Stimulated activated CD8-positive, alpha-beta memory T cell treated with anti-CD3 and anti-CD28 coated beads, Interleukin-4, amount 100 ng/mL, for 1 hour (primary cell): ENCODE results near the gene RPAP3.
A peak's percentile ranks its signal among the peaks of the same experiment; 100 is the strongest.

Experiments used
- DNase-seq, 2 donors: peaks; one replicate each; pipeline ENCODE4 v3.0.0-alpha.2; 2020; ENCODE audit warnings: low read depth in 2 of 2, low spot score in 1 of 2

The RPAP3 gene

DNA sequence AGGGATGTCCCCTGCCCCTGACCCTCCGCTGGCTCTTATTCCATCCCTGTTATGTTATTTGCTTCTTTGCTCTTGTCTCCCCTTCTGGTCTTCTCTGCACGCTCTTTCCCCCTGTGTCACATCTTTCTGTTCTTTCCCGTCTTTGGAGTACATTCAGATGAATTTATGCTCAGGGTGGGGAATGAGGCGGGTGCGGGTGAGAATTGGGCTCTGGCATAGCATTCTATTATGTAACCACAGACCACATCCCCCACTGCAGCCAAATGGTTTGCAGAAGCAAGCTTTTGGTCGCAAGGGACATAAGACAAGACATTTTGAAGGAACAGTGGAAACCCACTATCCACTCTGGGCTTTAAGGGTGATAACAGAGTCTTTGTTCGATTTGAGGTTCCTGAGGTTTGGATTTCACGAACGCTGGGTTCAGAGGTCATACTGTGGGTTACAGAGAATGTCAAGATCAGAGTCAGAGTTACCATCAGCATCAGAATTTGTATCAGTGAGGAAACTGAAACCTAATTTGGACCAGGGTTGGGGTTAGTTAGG, 15.7 kb upstream of the RPAP3 start:
- DNase-seq: no peak

GRCh38 chr12:47718531-47718930, 12.7 kb upstream of the RPAP3 start:
- DNase-seq: no peak

- peak in 1 of 2 donors; percentile 12 for DNase-seq
Observed at GRCh38 chr12:47717443-47718193, 11.8 kb upstream of the RPAP3 start.

DNA sequence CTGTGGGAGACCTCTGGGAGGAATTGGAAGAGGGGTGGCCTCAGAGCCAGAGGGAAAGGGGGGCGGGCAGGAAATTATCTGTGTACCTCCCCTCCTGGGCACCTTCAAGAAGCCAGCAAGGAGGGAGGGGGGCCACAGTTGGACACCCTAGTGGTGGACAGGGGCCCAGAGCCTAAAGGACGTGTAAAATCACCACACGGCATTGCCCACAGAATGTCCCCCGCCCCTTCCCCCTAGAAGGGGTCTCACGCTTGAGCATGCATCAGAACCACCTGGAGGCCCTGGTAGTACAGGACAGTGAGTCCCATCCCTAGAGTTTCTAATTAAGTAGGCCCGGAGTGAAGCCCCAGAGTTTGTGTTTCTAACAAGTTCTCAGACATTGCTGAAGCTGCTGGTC, 11.2 kb upstream of the RPAP3 start:
- no peak for DNase-seq

DNA sequence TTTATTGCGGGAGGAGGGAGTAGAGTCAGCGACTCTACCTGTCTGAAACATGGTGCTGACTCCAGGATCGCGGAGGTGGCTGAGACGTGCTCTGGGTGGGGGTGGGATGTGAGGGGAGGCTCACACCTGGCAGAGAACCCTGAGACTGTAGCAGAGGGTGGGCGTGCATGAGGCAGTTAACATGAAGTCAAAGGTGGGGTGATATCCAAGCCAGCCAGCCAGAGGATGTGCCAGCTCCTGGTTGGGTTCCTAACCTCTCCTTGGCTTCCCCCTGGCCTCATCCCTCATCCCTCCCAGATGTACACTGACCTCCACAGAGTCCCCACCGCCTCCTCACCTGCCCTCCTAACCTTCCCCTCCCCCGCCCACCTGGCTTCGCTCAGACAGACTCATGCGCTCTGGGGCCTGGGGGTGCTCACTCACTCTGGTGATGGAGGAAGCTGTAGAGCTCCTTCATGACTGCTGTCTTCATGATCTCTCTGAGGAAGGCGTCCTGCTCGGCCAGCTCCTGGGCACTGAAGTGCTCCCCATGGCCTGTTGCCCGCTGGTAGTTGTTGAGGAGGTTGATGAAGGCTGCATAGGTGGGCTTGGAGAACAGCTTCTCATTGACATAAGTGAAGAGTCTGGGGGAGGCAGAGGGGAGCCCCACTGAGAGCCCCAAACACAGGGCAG, 10.2 kb upstream of the RPAP3 start:
- no peak for DNase-seq

DNA sequence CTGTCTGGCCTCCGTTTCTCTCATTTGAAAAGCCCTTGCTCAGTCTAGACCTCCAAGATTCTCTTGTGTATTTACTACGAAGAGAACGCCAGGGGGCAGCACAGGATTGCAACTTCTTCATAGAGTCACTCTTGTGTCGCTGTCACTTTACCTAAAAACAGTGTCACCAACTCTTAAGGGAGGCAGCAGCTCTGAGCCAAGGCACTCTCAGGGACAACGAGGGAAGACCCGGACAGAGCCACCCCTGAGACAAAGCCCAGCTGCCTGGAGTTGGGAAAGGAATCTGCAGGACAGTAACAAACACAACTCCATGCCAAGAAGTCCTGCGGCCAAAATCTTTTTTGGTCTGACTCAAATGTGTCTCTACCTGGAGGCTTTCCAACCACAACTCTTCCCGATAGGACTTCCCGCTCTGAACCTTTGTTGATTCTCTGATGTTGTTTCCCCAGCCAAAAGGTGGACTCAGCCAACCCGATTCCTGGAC, 9.6 kb upstream of the RPAP3 start:
- peak; percentile 70 for DNase-seq

GRCh38 chr12:47714826-47715386, 9.1 kb upstream of the RPAP3 start:
- DNase-seq: no peak

DNA sequence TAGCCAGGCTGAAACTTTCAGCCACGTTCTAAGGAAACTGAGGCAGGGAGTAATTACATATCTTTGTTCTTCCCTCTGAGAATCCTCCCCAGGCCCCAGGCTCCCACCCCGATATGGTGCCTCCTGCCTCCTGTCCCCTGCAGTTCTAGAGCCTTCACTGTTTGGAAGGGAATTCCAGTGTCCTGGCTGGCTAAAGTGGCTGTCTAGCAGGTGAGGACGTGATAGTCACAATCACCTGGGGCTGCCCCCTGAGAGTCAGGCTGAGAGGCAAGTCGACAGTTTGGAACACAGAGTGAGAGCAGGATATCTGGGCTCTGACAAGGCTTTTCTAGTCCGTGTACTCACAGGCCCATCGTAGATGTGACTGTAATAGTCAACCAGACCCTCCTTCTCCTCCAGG, 6.3 kb upstream of the RPAP3 start:
- DNase-seq: no peak

DNA sequence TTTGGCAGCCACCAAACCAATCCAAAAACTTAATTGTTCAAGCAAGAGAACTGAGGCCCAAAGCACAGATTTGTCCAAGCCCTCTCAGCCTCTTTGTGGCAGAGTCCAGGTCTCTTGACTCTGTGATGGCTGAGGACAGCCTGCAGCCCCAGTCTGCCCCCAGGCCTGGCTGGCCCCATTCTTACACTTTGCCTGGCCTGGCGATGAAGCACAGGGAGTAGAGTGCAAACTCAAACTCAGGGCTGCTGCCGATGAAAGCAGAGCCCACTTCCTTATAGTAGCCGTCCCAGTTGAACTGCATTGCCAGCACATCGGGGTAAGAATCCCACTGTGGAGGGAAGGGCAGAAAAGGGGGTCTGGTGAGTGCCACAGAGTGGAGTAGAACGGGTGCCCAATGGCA, 5.6 kb upstream of the RPAP3 start:
- no peak for DNase-seq

DNA sequence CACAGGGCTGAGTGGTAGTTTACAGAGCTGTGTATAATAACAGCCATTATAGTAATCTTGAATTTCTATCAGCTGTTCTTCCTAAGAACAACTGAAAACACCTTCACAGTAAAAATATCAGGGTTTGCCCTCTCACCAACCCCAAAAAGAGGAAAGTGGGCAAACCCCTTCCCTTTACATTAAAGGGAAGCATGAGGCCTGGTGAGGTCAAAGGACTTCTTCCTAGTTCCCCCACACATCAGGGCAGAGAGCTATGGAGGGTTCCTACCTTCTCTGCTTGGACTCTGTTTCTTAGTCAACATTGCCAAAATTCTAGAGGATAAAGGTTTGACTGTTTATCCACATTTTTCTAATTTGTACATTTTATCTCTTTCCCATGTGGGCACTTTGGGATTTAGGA, 4.4 kb upstream of the RPAP3 start:
- no peak for DNase-seq

- no peak for DNase-seq
Observed at GRCh38 chr12:47709671-47710070, 3.8 kb upstream of the RPAP3 start.

- no peak for DNase-seq
Observed at GRCh38 chr12:47709237-47709636, 3.4 kb upstream of the RPAP3 start.

DNA sequence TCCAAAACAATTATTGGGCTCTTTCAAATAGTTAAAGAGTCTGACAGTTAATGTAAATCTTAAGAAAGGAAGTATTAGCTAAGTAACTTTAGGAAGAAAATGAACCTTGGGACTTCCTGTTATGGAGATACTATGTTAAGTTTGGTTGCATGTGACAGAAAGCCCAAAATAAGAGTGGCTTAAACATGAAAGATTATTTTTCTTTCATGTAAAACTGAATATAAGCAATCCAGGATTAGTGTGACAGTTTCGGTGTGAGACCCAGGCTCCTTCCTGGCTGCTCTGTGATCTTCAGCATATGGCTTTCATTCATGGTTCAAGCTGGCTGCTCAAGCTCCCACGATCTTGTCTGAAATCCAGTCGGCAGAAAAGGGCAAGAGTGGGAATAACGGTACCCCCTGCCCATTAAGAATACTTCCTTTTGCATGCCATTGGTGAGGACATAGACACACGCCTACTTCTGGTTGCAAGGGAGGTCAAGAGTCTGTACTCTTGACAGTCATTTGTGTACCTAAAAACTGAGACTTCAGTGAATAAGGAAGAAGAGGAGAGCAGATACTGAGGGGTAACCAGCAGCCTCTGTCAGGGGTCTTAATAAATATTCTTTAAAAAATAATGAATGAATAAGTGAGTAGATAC, 2.2 kb upstream of the RPAP3 start:
- no peak for DNase-seq

- no peak for DNase-seq
Observed at GRCh38 chr12:47707355-47707754, 1.5 kb upstream of the RPAP3 start.

DNA sequence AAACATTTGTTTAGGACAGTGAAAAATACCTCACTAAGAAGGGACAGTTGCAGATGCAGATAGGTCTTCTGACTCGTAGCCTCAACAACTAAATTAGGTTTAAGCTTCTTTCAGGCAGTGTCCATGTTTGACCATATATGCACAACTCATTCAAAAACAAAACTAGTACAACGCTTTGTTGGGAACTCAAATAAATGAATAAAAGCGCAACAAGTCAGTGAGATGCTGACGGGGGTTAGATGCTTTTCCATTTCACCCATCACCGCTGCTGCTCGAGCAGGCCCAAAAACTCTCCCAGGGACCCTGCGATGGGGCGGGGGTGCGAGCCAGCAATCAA, 633 bp downstream of the RPAP3 start:
- DNase-seq: no peak

DNA sequence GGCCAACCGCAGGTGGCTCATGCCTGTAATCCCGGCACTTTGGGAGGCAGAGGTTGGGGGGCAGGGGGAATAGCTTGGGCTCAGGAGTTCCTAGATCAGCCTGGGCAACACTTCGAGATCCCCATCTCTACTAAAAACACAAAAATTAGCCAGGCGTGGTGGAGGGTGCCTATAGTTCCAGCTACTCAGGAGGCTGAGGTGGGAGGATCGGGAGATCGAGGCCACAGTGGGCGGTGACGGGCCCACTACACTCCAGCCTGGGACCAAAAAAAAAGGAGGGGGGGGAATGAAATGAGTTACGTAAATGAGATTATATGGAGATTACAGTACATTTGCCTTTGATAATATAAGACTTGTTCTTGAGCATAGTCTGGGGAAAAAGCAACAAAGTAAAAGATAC, 1.1 kb downstream of the RPAP3 start:
- DNase-seq: no peak

DNA sequence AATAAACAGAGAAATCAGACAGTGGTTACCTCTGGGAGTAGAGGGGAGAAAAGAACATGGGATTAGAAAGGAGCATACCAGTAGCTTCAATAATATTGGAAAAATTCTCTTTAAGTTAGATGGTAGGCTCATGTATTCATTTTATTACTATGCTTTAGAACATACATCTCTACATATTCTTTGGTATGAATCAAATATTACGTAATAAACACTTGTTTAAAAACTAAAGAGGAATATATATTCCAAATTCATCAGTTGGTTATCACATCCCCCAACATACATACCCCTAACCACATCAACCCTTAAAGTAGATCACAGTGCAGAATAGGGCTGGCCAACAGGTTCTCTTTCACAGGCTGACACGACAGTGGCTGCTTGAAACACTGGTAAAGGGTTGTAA, 5.6 kb downstream of the RPAP3 start:
- no peak for DNase-seq

GRCh38 chr12:47698631-47699030, 7.2 kb downstream of the RPAP3 start:
- DNase-seq: no peak

DNA sequence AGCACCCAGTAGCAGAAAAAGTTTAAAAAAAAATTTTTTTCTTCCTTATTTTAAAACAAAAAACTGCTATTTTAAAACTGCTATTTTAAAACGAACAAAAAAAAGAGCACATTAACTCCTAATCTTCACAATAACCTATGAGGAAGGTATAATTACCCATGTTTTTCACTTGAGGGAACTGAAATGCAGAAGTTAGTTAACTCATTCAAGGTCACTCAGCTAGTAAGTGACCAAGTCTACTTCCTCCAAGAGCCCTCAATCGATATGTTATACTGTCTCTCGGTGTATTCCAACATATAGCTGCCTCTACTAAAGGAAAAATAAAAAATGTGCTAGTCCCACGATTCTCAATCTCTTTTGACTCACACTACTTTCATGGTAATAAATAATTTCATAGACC, 7.8 kb downstream of the RPAP3 start:
- no peak for DNase-seq

GRCh38 chr12:47689215-47689614, 16.6 kb downstream of the RPAP3 start:
- DNase-seq: no peak

GRCh38 chr12:47687636-47688035, 18.2 kb downstream of the RPAP3 start:
- no peak for DNase-seq
